Measurements from ENCODE around the gene PLCXD3. TPM values are rescaled to one million over a fixed set of nuclear protein-coding genes. Genes with fewer than 3 reads are reported as not detected.

The PLCXD3 gene
- polyA plus RNA-seq, 1 donor (not counting 4 experiments of a cell fraction or from before 2014, with no cell fraction given) = not detected

DNA sequence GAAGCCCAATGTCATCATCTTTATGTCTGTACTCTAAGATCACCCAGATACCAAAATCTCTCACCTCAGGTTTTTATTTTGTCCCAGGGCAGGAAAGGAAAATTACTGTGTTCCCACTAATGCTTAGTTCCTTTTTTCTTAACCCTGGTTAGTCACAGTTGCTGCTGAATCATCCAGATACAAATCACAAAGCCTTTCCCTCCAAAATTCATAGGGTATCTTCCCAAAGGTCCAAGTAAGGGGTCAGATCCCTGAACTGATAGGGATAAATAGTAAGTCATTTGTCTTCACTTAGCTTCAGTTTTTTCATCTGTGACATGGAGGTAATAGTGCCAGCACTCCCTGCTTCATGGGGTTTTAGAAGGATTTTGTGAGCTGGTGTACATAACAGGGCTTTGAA, 2.2 kb downstream of the PLCXD3 start:
- Histone ChIP-seq H3K4me1 (ENCODE audit: control insufficient read depth, extremely low read depth, insufficient read depth, low read length) (no peaks in the 10 kb centered on the region), H3K4me2 (ENCODE audit: control insufficient read depth, extremely low read depth, insufficient read depth, low read depth, low read length) (no peak overlapping the region), H3K9me3 (ENCODE audit: control insufficient read depth, low read depth, low read length) (no peaks in the 10 kb centered on the region), H3K9me1 (ENCODE audit: control insufficient read depth, extremely low read depth, insufficient read depth, low read length) (no peaks in the 10 kb centered on the region), H3K27ac (ENCODE audit: control insufficient read depth, insufficient read depth, low read length) (no peak overlapping the region), H3K9ac (ENCODE audit: control insufficient read depth, extremely low read depth, insufficient read depth, low read length) (no peak overlapping the region), H3K4me3 (ENCODE audit: control insufficient read depth in 2 of 3, extremely low read depth in 1 of 3, insufficient read depth in 2 of 3, low read depth in 1 of 3, low read length in 3 of 3) (no peak overlapping the region), H3K36me3 (ENCODE audit: control insufficient read depth in 2 of 2, extremely low read depth in 1 of 2, insufficient read depth in 2 of 2, low read length in 2 of 2) (no peaks in the 10 kb centered on the region), H2AFZ (ENCODE audit: control insufficient read depth, low read length) (no peak overlapping the region), H3K27me3 (ENCODE audit: control insufficient read depth, extremely low read depth, insufficient read depth, low read length) (peaks cover 15% of the 10 kb centered on the region), H4K20me1 (ENCODE audit: control insufficient read depth, extremely low read depth, insufficient read depth, low read length) (no peaks in the 10 kb centered on the region), H3K79me2 (ENCODE audit: control insufficient read depth, insufficient read depth, low read length) (no peaks in the 10 kb centered on the region)
- dilution Hi-C loops (cut with MboI; ENCODE audit: extremely low pct_ligation_motif_present, low sequenced_read_pairs) = no loop called here
- FAIRE-seq (no peak), DNase-seq (ENCODE audit: low read depth, low spot score) (no peak)
- TF ChIP-seq CTCF (optimal IDR thresholded peaks at IDR 0.05 in 1 of 3, IDR thresholded peaks at IDR 0.05 in 1 of 3, conservative IDR thresholded peaks at IDR 0.05 in 1 of 3; ENCODE audit: extremely low read depth in 1 of 3, insufficient read depth in 2 of 3, low read length in 3 of 3) (no peak), EZH2 (IDR thresholded peaks at IDR 0.05; ENCODE audit: low read length) (no peak)

DNA sequence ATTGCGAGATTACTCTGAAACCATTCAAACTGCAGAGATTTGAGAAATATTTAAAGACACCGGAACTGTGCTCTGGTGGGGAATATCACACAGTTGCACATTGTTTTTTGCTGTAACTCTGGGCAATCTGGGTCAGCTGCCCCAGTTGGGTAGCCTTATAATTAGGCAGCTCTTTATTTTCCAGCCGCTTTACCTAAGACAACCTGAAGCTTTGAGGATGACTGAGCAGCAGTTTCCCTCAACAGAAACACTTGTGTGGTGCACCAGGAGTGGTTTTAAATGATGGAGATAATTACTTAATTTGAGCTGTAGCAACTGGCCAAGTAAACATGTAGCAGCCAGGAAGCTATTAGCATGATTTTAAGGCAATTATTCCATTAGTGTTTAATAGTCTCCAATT, 2.9 kb downstream of the PLCXD3 start:
- DNase-seq (ENCODE audit: low read depth, low spot score) (no peak), FAIRE-seq (no peak)

More for the DNA sequence above, 2.9 kb downstream of the PLCXD3 start:
- Histone ChIP-seq H3K9me3 (ENCODE audit: control insufficient read depth, low read depth, low read length) (no peaks in the 10 kb centered on the region), H3K27ac (ENCODE audit: control insufficient read depth, insufficient read depth, low read length) (no peak overlapping the region), H2AFZ (ENCODE audit: control insufficient read depth, low read length) (no peak overlapping the region), H3K4me2 (ENCODE audit: control insufficient read depth, extremely low read depth, insufficient read depth, low read depth, low read length) (no peak overlapping the region), H3K79me2 (ENCODE audit: control insufficient read depth, insufficient read depth, low read length) (no peaks in the 10 kb centered on the region), H4K20me1 (ENCODE audit: control insufficient read depth, extremely low read depth, insufficient read depth, low read length) (no peaks in the 10 kb centered on the region), H3K27me3 (ENCODE audit: control insufficient read depth, extremely low read depth, insufficient read depth, low read length) (peaks cover 15% of the 10 kb centered on the region), H3K36me3 (ENCODE audit: control insufficient read depth in 2 of 2, extremely low read depth in 1 of 2, insufficient read depth in 2 of 2, low read length in 2 of 2) (no peaks in the 10 kb centered on the region), H3K9me1 (ENCODE audit: control insufficient read depth, extremely low read depth, insufficient read depth, low read length) (no peaks in the 10 kb centered on the region), H3K9ac (ENCODE audit: control insufficient read depth, extremely low read depth, insufficient read depth, low read length) (no peak overlapping the region), H3K4me3 (ENCODE audit: control insufficient read depth in 2 of 3, extremely low read depth in 1 of 3, insufficient read depth in 2 of 3, low read depth in 1 of 3, low read length in 3 of 3) (no peak overlapping the region), H3K4me1 (ENCODE audit: control insufficient read depth, extremely low read depth, insufficient read depth, low read length) (no peaks in the 10 kb centered on the region)
- dilution Hi-C loops (cut with MboI; ENCODE audit: extremely low pct_ligation_motif_present, low sequenced_read_pairs) = no loop called here
- no peak for TF ChIP-seq EZH2 (IDR thresholded peaks at IDR 0.05; ENCODE audit: low read length)
- no peak for TF ChIP-seq CTCF (optimal IDR thresholded peaks at IDR 0.05 in 1 of 3, IDR thresholded peaks at IDR 0.05 in 1 of 3, conservative IDR thresholded peaks at IDR 0.05 in 1 of 3; ENCODE audit: extremely low read depth in 1 of 3, insufficient read depth in 2 of 3, low read length in 3 of 3)
